A549 (cell line): ENCODE results near the gene RIMBP2. TPM values are rescaled to one million over a fixed set of nuclear protein-coding genes. Genes with fewer than 3 reads are reported as not detected.

Source experiments
- ATAC-seq, 2 experiments: fragments of 200-7000 bp in 1 of 2; fragments of >200 bp in 1 of 2; cut with Nextera tagmentation in 1 of 2; cut with Tn5 transposase in 1 of 2; 3 replicates each; pipeline versions ENCODE4 v1.8.0 to v1.9.1; 2018 to 2020; ENCODE audit warnings: mild to moderate bottlenecking in 1 of 2, moderate library complexity in 1 of 2
- CTCF ChIA-PET: fragments of 300-600 bp; sonication (Branson Sonifier 250); formaldehyde crosslinking; extraction: SDS; loops from one replicate; lab custom pipeline; 2021; ENCODE audit warnings: antibody characterized with exemption, inconsistent platforms; lab: Yijun Ruan, JAX
- POLR2A ChIA-PET: fragments of 350-600 bp; formaldehyde crosslinking; extraction: SDS; loops from one replicate; lab custom pipeline; 2021; ENCODE audit warnings: antibody characterized with exemption, inconsistent platforms; lab: Yijun Ruan, JAX
- DNase-seq, 2 experiments: peaks; one replicate each; pipeline versions ENCODE4 v3.0.0 to v3.0.0-alpha.2; 2011 to 2016; ENCODE audit warnings: low read depth in 1 of 2, low spot score in 1 of 2
- FAIRE-seq: peaks from 2 replicates; lab custom pipeline; 2011; peaks lifted over from hg19 to GRCh38; lab: Jason Lieb, UNC
- H3K27ac ChIP-seq, 2 experiments: fragments of >200 bp; sonication (Bioruptor Twin); formaldehyde crosslinking; 3 replicates each; pipeline ENCODE4 v1.5.1; 2016 to 2017
- H3K4me1 ChIP-seq: fragments of >200 bp; sonication (Bioruptor Twin); formaldehyde crosslinking; 3 replicates; pipeline ENCODE4 v1.6.1; 2016
- H3K4me2 ChIP-seq: fragments of >200 bp; sonication (Bioruptor Twin); formaldehyde crosslinking; 3 replicates; pipeline ENCODE4 v1.6.1; 2016
- H3K4me3 ChIP-seq: fragments of >200 bp; sonication (Bioruptor Twin); formaldehyde crosslinking; 3 replicates; pipeline ENCODE4 v1.5.1; 2016
- H3K9me3 ChIP-seq: fragments of >200 bp; sonication (Bioruptor Twin); formaldehyde crosslinking; 3 replicates; pipeline ENCODE4 v1.6.1; 2016
- BHLHE40 ChIP-seq: IDR thresholded peaks from 2 replicates; pipeline ENCODE4 v1.6.1; 2012; ENCODE audit warnings: low read depth, low read length, inconsistent platforms
- CBX2 ChIP-seq: fragments of 200-600 bp; sonication (generic); IDR thresholded peaks from 2 replicates; pipeline ENCODE4 v1.6.1; 2016; ENCODE audit warnings: low read depth, mild to moderate bottlenecking, borderline replicate concordance
- CEBPB ChIP-seq, 2 experiments: fragments of >200 bp in 1 of 2; sonication (Bioruptor Twin) in 1 of 2; formaldehyde crosslinking in 1 of 2; IDR thresholded peaks; 2 replicates each; pipeline ENCODE4 v1.6.1; 2012 to 2016
- CHD4 ChIP-seq: fragments of 200-600 bp; sonication (generic); IDR thresholded peaks from 2 replicates; pipeline ENCODE4 v1.6.1; 2016; ENCODE audit warnings: antibody characterized with exemption, mild to moderate bottlenecking, borderline replicate concordance
- EHF ChIP-seq: fragments of 250-450 bp; sonication (Bioruptor Pico); IDR thresholded peaks from 2 replicates; pipeline ENCODE4 v1.5.0; 2020; ENCODE audit warnings: mild to moderate bottlenecking
- EHMT2 ChIP-seq: fragments of 200-600 bp; sonication (generic); IDR thresholded peaks from 2 replicates; pipeline ENCODE4 v1.6.1; 2016; ENCODE audit warnings: antibody characterized with exemption, low read depth, mild to moderate bottlenecking, moderate library complexity
- EP300 ChIP-seq, 2 experiments: fragments of >200 bp; sonication (Bioruptor Twin); formaldehyde crosslinking; IDR thresholded peaks; 2 replicates in 1 of 2; 3 replicates in 1 of 2; pipeline ENCODE4 v1.6.1; 2016 to 2017
- FOSL2 ChIP-seq, 2 experiments: fragments of 450-650 bp in 1 of 2; fragments of >200 bp in 1 of 2; sonication (Bioruptor Twin) in 1 of 2; formaldehyde crosslinking; IDR thresholded peaks; 2 replicates each; pipeline versions ENCODE4 v1.5.0 to v1.6.1; 2016 to 2020; ENCODE audit warnings: mild to moderate bottlenecking in 1 of 2, moderate library complexity in 1 of 2
- FOXS1 ChIP-seq: fragments of 250-450 bp; sonication (Bioruptor Pico); IDR thresholded peaks from 2 replicates; pipeline ENCODE4 v1.5.0; 2020; ENCODE audit warnings: mild to moderate bottlenecking, moderate library complexity
- HDAC2 ChIP-seq: fragments of 200-600 bp; sonication (generic); IDR thresholded peaks from 2 replicates; pipeline ENCODE4 v1.6.1; 2016
- HES2 ChIP-seq: fragments of >200 bp; sonication (Bioruptor Twin); formaldehyde crosslinking; IDR thresholded peaks from 2 replicates; pipeline ENCODE4 v1.6.1; 2016
- HEYL ChIP-seq: fragments of 250-450 bp; sonication (Bioruptor Pico); IDR thresholded peaks from 2 replicates; pipeline ENCODE4 v1.8.0; 2021; ENCODE audit warnings: mild to moderate bottlenecking, moderate library complexity
- HMGXB4 ChIP-seq: fragments of 250-450 bp; sonication (Bioruptor Pico); IDR thresholded peaks from 2 replicates; pipeline ENCODE4 v1.5.0; 2021; ENCODE audit warnings: mild to moderate bottlenecking, moderate library complexity, borderline replicate concordance
- HOXB5 ChIP-seq: fragments of 250-450 bp; sonication (Bioruptor Pico); IDR thresholded peaks from 2 replicates; pipeline ENCODE4 v1.5.0; 2020; ENCODE audit warnings: mild to moderate bottlenecking, moderate library complexity
- JUNB ChIP-seq: fragments of >200 bp; sonication (Bioruptor Twin); formaldehyde crosslinking; IDR thresholded peaks from 2 replicates; pipeline ENCODE4 v1.6.1; 2016
- KDM1A ChIP-seq: fragments of 200-600 bp; sonication (generic); IDR thresholded peaks from 2 replicates; pipeline ENCODE4 v1.6.1; 2016; ENCODE audit warnings: low read depth, mild to moderate bottlenecking
- KDM5A ChIP-seq: fragments of 200-600 bp; sonication (generic); IDR thresholded peaks from 2 replicates; pipeline ENCODE4 v1.6.1; 2016; ENCODE audit warnings: antibody characterized with exemption, mild to moderate bottlenecking
- MAZ ChIP-seq: fragments of 150-350 bp; IDR thresholded peaks from 2 replicates; pipeline ENCODE4 v1.6.1; 2014; ENCODE audit warnings: antibody characterized with exemption, low read depth, low read length, borderline replicate concordance
- POLR2AphosphoS2 ChIP-seq: conservative IDR thresholded peaks from 2 replicates; pipeline ENCODE4 v1.6.1; 2012; ENCODE audit warnings: low read length, improper control_type of control experiment, inconsistent platforms
- RAD21 ChIP-seq, 2 experiments: fragments of >200 bp in 1 of 2; sonication (Bioruptor Twin) in 1 of 2; formaldehyde crosslinking in 1 of 2; IDR thresholded peaks in 1 of 2; conservative IDR thresholded peaks in 1 of 2; 2 replicates in 1 of 2; 3 replicates in 1 of 2; pipeline ENCODE4 v1.6.1; 2012 to 2018; ENCODE audit warnings: inconsistent platforms in 1 of 2
- REST ChIP-seq: fragments of 200-600 bp; sonication (generic); IDR thresholded peaks from 2 replicates; pipeline ENCODE4 v1.6.1; 2016; ENCODE audit warnings: antibody characterized with exemption, mild to moderate bottlenecking, moderate library complexity
- RFX5 ChIP-seq: fragments of 450-650 bp; IDR thresholded peaks from 2 replicates; pipeline ENCODE4 v1.7.1; 2014; ENCODE audit warnings: antibody characterized with exemption, mild to moderate bottlenecking, moderate library complexity
- RNF2 ChIP-seq: fragments of 200-600 bp; sonication (generic); IDR thresholded peaks from 2 replicates; pipeline ENCODE4 v1.6.1; 2016; ENCODE audit warnings: low read depth, mild to moderate bottlenecking, antibody characterized with exemption, moderate library complexity, borderline replicate concordance
- TFCP2L1 ChIP-seq: fragments of 250-450 bp; sonication (Bioruptor Pico); IDR thresholded peaks from 2 replicates; pipeline ENCODE4 v1.5.0; 2021; ENCODE audit warnings: mild to moderate bottlenecking
- ZFP36 ChIP-seq: fragments of 450-650 bp; IDR thresholded peaks from 2 replicates; pipeline ENCODE4 v1.6.1; 2014; ENCODE audit warnings: borderline replicate concordance; ENCODE audit not compliant: partially characterized antibody
- WGBS: methylation state at CpG from one replicate; pipeline ENCODE4 v1.1.6; 2017; ENCODE audit errors: missing lambda C conversion rate; 5-methylcytosine and 5-hydroxymethylcytosine counted together
- polyA plus RNA-seq, 4 experiments: library from polyadenylated mRNA; depleted of rRNA in 3 of 4; stranded (reverse); fragments of >200 nt; fragmentation: RNase III in 1 of 4; extraction: RNeasy Plus Mini Kit Qiagen cat#74134 plus additional on column Dnase treatment in 1 of 4; gene quantifications; 2 replicates in 3 of 4; 3 replicates in 1 of 4; pipeline ENCODE4 v1.2.3, GENCODE V29; 2011 to 2017

Gene RIMBP2
- polyA plus RNA-seq, 2 of the 4 experiments (the other 2 are of a cell fraction), result not detected

DNA sequence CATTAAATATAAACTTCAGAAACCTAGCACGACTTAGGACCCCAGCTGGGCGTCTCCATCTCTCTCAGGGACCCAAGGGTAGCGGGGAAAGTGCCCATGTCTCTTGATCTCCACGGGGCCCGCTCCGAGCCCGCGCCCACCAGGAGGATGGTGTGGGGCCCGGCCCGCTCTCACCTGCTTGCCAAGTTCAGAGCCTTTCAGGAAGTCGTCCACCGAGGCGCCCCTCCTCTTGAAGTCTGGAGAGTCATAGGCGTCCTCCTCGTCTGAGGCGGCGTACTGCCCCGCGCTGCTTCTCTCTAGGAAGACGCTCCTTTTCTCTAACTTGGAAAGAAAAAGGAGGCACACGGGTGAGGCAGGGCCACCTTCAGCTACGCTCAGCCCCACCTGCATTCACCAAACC, 281.5 kb downstream of the RIMBP2 start:
- no peak for DNase-seq
- 54% methylated on average over 21 of the region's 22 CpGs for WGBS
- Histone ChIP-seq H3K4me1 (no peaks in the 10 kb centered on the region), H3K4me3 (no peak overlapping the region), H3K4me2 (no peak overlapping the region), H3K9me3 (no peaks in the 10 kb centered on the region), H3K27ac (no peak overlapping the region)
- ChIA-PET POLR2A (no interaction called here), CTCF (no interaction called here)
- no peak for FAIRE-seq
- TF ChIP-seq JUNB (no peak), BHLHE40 (no peak), TFCP2L1 (CRISPR knock-in tag) (no peak)
- ATAC-seq, result no peak

GRCh38 chr12:130433834-130434233, 282.3 kb downstream of the RIMBP2 start:
- CTCF ChIA-PET, result no interaction called here
- no peaks in the 10 kb centered on the region for H3K9me3 ChIP-seq

DNA sequence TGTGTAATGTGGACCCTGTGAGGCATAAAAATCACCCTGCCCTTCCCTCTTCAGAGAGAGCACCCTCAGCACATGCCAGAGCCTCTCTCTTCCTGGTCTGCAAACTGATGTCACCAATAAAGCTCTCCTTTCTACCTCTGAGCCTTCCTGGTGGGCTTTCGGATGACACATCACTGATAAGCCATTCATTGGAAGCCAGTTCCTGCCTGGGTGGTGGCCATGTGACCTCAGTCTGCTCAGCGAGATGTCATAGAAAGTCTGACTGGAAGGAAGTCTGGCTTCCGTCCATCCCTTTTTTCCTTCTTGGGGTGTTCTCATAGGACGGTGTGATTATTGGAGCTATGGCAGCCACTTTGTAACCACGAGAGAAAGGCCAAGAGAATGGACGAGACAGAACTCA, 282.7 kb downstream of the RIMBP2 start:
- TF ChIP-seq CEBPB (IDR thresholded peaks at IDR 0.05), result no peak
- no peak for TF ChIP-seq EHF (CRISPR knock-in tag)
- TF ChIP-seq POLR2AphosphoS2, result no peak
- no peak for TF ChIP-seq KDM1A
- TF ChIP-seq HES2, result no peak
- no peak for TF ChIP-seq RFX5
- TF ChIP-seq KDM5A, result no peak
- no peak for TF ChIP-seq TFCP2L1 (CRISPR knock-in tag)
- no peak for TF ChIP-seq FOXS1 (CRISPR knock-in tag)
- no peak for TF ChIP-seq RNF2
- TF ChIP-seq ZFP36, result no peak
- TF ChIP-seq HMGXB4 (CRISPR knock-in tag), result no peak
- TF ChIP-seq HEYL (CRISPR knock-in tag), result no peak
- TF ChIP-seq CBX2, result no peak
- TF ChIP-seq FOSL2 (IDR thresholded peaks at IDR 0.05), result no peak
- no peak for TF ChIP-seq FOSL2 (CRISPR knock-in tag; IDR thresholded peaks at IDR 0.05)
- no peak for TF ChIP-seq CHD4
- no peak for DNase-seq
- H3K27ac ChIP-seq, result no peak overlapping the region
- H3K4me3 ChIP-seq, result no peak overlapping the region
- no peaks in the 10 kb centered on the region for H3K9me3 ChIP-seq
- no peak for FAIRE-seq
- 34% methylated on average over 6 of the region's 6 CpGs for WGBS
- ATAC-seq, result no peak
- no peak overlapping the region for H3K4me2 ChIP-seq
- POLR2A ChIA-PET, result no interaction called here
- H3K4me1 ChIP-seq, result no peaks in the 10 kb centered on the region
- CTCF ChIA-PET, result no interaction called here

More at GRCh38 chr12:130433834-130434233, 282.3 kb downstream of the RIMBP2 start:
- DNase-seq, result no peak
- no peak for FAIRE-seq
- Histone ChIP-seq H3K4me2 (no peak overlapping the region), H3K27ac (no peak overlapping the region), H3K4me3 (no peak overlapping the region), H3K4me1 (no peaks in the 10 kb centered on the region)
- TF ChIP-seq EP300 (IDR thresholded peaks at IDR 0.05) (no peak), CBX2 (no peak), HDAC2 (no peak), TFCP2L1 (CRISPR knock-in tag) (no peak), RAD21 (conservative IDR thresholded peaks at IDR 0.05 in 1 of 2, IDR thresholded peaks at IDR 0.05 in 1 of 2) (no peak), RNF2 (no peak), MAZ (no peak), JUNB (no peak), HOXB5 (CRISPR knock-in tag) (no peak), EHMT2 (no peak), POLR2AphosphoS2 (no peak), REST (no peak)
- no peak for ATAC-seq
- POLR2A ChIA-PET, result no interaction called here
- WGBS, result 44% methylated on average over 13 of the region's 13 CpGs
